Fibroblast of the aortic adventitia (primary cell): Measurements from ENCODE around the gene SLC7A8. TPM values are rescaled to one million over a fixed set of nuclear protein-coding genes. Genes with fewer than 3 reads are reported as not detected.

ENCODE experiments used
- DNase-seq: peaks from one replicate; pipeline ENCODE4 v3.0.0-alpha.2; 2010; ENCODE audit warnings: low read depth
- H3K4me3 ChIP-seq: 2 replicates; pipeline ENCODE4 v1.5.1; 2011; ENCODE audit warnings: low read depth, mild to moderate bottlenecking, control low read depth, low read length, moderate library complexity
- CTCF ChIP-seq: IDR thresholded peaks from 2 replicates; pipeline ENCODE4 v1.5.1; 2011; ENCODE audit warnings: mild to moderate bottlenecking, low read length, control low read depth, inconsistent platforms; ENCODE audit not compliant: insufficient read depth
- total RNA-seq: library from RNA; depleted of rRNA; stranded (reverse); fragments of >200 nt; gene quantifications from 2 replicates; pipeline ENCODE4 v1.2.3, GENCODE V29; 2012; ENCODE audit warnings: low replicate concordance

Gene SLC7A8
- total RNA-seq, 1 donor: 11.7 TPM

GRCh38 chr14:23173796-23174195 lies 9.7 kb downstream of the SLC7A8 start:
- no peak for TF ChIP-seq CTCF
- DNase-seq: no peak
- H3K4me3 ChIP-seq: no peak overlapping the region

- no peak for DNase-seq
- H3K4me3 ChIP-seq: no peak overlapping the region
- no peak for TF ChIP-seq CTCF
These were observed 10.4 kb downstream of the SLC7A8 start for GRCh38 chr14:23173031-23173430.

- DNase-seq: no peak
- no peak overlapping the region for H3K4me3 ChIP-seq
- no peak for TF ChIP-seq CTCF
These were observed 10.9 kb downstream of the SLC7A8 start for GRCh38 chr14:23172574-23172973.

- no peak for TF ChIP-seq CTCF
- DNase-seq: no peak
- no peak overlapping the region for H3K4me3 ChIP-seq
These were observed 11.4 kb downstream of the SLC7A8 start for GRCh38 chr14:23172096-23172495.

- no peak for TF ChIP-seq CTCF
- H3K4me3 ChIP-seq: no peak overlapping the region
- peak; percentile 60 for DNase-seq
These were observed 12.1 kb downstream of the SLC7A8 start for GRCh38 chr14:23171222-23171975.

GRCh38 chr14:23169622-23170021 lies 13.8 kb downstream of the SLC7A8 start:
- no peak overlapping the region for H3K4me3 ChIP-seq
- no peak for DNase-seq
- no peak for TF ChIP-seq CTCF

- peak; percentile 81 for DNase-seq
- TF ChIP-seq CTCF: no peak
- no peak overlapping the region for H3K4me3 ChIP-seq
These were observed 15.2 kb downstream of the SLC7A8 start for GRCh38 chr14:23168246-23168645.
